B cell (primary cell): Measurements from ENCODE around the gene GSG1L. TPM values are rescaled to one million over a fixed set of nuclear protein-coding genes. Genes with fewer than 3 reads are reported as not detected.

Source experiments
- ATAC-seq: fragments of 200-7000 bp; cut with Tn5 transposase; one replicate; pipeline ENCODE4 v1.10.0; 2021; ENCODE audit warnings: low read depth, mild to moderate bottlenecking, moderate number of reproducible peaks, moderate library complexity
- CTCF ChIA-PET: fragments of 350-600 bp; sonication (Branson Sonifier 250); formaldehyde crosslinking; loops from one replicate; lab custom pipeline; 2021; ENCODE audit warnings: antibody characterized with exemption, inconsistent platforms; lab: Charles Lee
- POLR2A ChIA-PET: fragments of 350-600 bp; sonication (Branson Sonifier 250); formaldehyde crosslinking; loops from one replicate; lab custom pipeline; 2021; ENCODE audit warnings: antibody characterized with exemption; lab: Charles Lee
- DNase-seq: peaks from one replicate; pipeline ENCODE4 v3.0.0; 2013
- H2AFZ ChIP-seq: 2 replicates; pipeline ENCODE4 v1.6.1; 2012; ENCODE audit warnings: mild to moderate bottlenecking, low read depth, low read length; ENCODE audit not compliant: insufficient read depth, poor library complexity, severe bottlenecking
- H3K27ac ChIP-seq, 2 donors: 1 replicate in 1 of 2; 2 replicates in 1 of 2; pipeline ENCODE4 v1.5.1; 2012 to 2013; ENCODE audit warnings: low read length in 2 of 2, mild to moderate bottlenecking in 2 of 2, moderate library complexity in 1 of 2
- H3K27me3 ChIP-seq, 4 experiments: fragments of 200-600 bp in 1 of 4; sonication (generic) in 1 of 4; replicated peaks in 1 of 4; 1 replicate in 2 of 4; 2 replicates in 2 of 4; pipeline versions ENCODE4 v1.6.1 to v1.7.0; 2013 to 2016; ENCODE audit warnings: low read length in 3 of 4, mild to moderate bottlenecking in 2 of 4, mixed read lengths in 1 of 4, moderate library complexity in 1 of 4; ENCODE audit not compliant: insufficient read depth in 4 of 4, control insufficient read depth in 3 of 4; ENCODE audit errors: control extremely low read depth in 1 of 4
- H3K36me3 ChIP-seq, 2 experiments: replicated peaks in 1 of 2; 1 replicate in 1 of 2; 2 replicates in 1 of 2; pipeline versions ENCODE4 v1.6.1 to v1.7.1; 2013; ENCODE audit warnings: low read length in 1 of 2; ENCODE audit not compliant: insufficient read depth in 2 of 2, control insufficient read depth in 1 of 2; ENCODE audit errors: control extremely low read depth in 1 of 2, extremely low read depth in 1 of 2
- H3K4me1 ChIP-seq, 2 donors: fragments of 200-600 bp in 1 of 2; sonication (generic) in 1 of 2; 1 replicate in 1 of 2; 2 replicates in 1 of 2; pipeline versions ENCODE4 v1.5.1 to v1.6.1; 2013 to 2017; ENCODE audit warnings: low read length in 2 of 2; ENCODE audit not compliant: control insufficient read depth in 2 of 2, insufficient read depth in 2 of 2
- H3K4me2 ChIP-seq: replicated peaks from 2 replicates; pipeline ENCODE3; 2012; ENCODE audit warnings: mild to moderate bottlenecking, low read depth, low read length; ENCODE audit not compliant: poor library complexity, severe bottlenecking
- H3K4me3 ChIP-seq, 5 experiments: fragments of 200-600 bp in 1 of 5; sonication (generic) in 1 of 5; 1 replicate in 3 of 5; 2 replicates in 2 of 5; pipeline versions ENCODE4 v1.5.1 to v1.7.0; 2011 to 2016; ENCODE audit warnings: low read length in 4 of 5, mild to moderate bottlenecking in 4 of 5, low read depth in 2 of 5, control low read depth in 1 of 5, moderate library complexity in 1 of 5; ENCODE audit not compliant: insufficient read depth in 1 of 5; ENCODE audit errors: control extremely low read depth in 1 of 5, extremely low read depth in 1 of 5
- H3K79me2 ChIP-seq: fragments of 200-600 bp; sonication (generic); one replicate; pipeline ENCODE4 v1.6.0; 2016; ENCODE audit warnings: low read length; ENCODE audit not compliant: control insufficient read depth, insufficient read depth
- H3K9ac ChIP-seq: fragments of 200-600 bp; sonication (generic); 2 replicates; pipeline ENCODE4 v1.6.1; 2017; ENCODE audit warnings: mild to moderate bottlenecking, low read length, moderate library complexity
- H3K9me3 ChIP-seq, 3 donors: one replicate each; pipeline versions ENCODE4 v1.6.1 to v1.7.1; 2013; ENCODE audit warnings: low read length in 2 of 3; ENCODE audit not compliant: control insufficient read depth in 2 of 3, insufficient read depth in 1 of 3; ENCODE audit errors: control extremely low read depth in 1 of 3
- H4K20me1 ChIP-seq: 2 replicates; pipeline ENCODE4 v1.6.0; 2012; ENCODE audit warnings: mild to moderate bottlenecking, low read length; ENCODE audit not compliant: insufficient read depth, control insufficient read depth, poor library complexity, severe bottlenecking
- H3K27ac Mint-ChIP-seq: one replicate; pipeline ENCODE4 v1.8.0; 2021; ENCODE audit warnings: mixed read lengths
- H3K27me3 Mint-ChIP-seq: one replicate; pipeline ENCODE4 v1.8.0; 2021; ENCODE audit warnings: mixed read lengths
- H3K4me1 Mint-ChIP-seq: one replicate; pipeline ENCODE4 v1.8.0; 2021; ENCODE audit warnings: mixed read lengths
- H3K4me3 Mint-ChIP-seq: one replicate; pipeline ENCODE4 v1.8.0; 2021; ENCODE audit warnings: mixed read lengths
- H3K9me3 Mint-ChIP-seq: one replicate; pipeline ENCODE4 v1.8.0; 2022; ENCODE audit warnings: mixed read lengths; ENCODE audit not compliant: insufficient read depth
- CTCF ChIP-seq: fragments of 200-600 bp; IDR thresholded peaks from one replicate; pipeline ENCODE4 v1.8.0; 2022; ENCODE audit warnings: antibody characterized with exemption, mild to moderate bottlenecking
- EZH2 ChIP-seq: IDR thresholded peaks from 2 replicates; pipeline ENCODE4 v1.6.1; 2012; ENCODE audit warnings: borderline replicate concordance, low read depth, mild to moderate bottlenecking, moderate library complexity, low read length; ENCODE audit not compliant: insufficient read depth, poor library complexity, severe bottlenecking
- WGBS: methylation state at CpG from one replicate; pipeline ENCODE4 v1.1.5; 2013; ENCODE audit warnings: missing lambda C conversion rate; ENCODE audit not compliant: insufficient coverage; 5-methylcytosine and 5-hydroxymethylcytosine counted together
- intact Hi-C: fragments of 100-400 bp; cut with micrococcal nuclease; formaldehyde crosslinking; loops from one replicate; pipeline ENCODE4 v1.10.0; 2022
- polyA plus RNA-seq: library from polyadenylated mRNA; depleted of rRNA; stranded (reverse); fragments of >200 nt; gene quantifications from 2 replicates; pipeline ENCODE4 v1.2.3, GENCODE V29; 2012
- total RNA-seq, 2 donors: library from RNA; stranded (reverse); fragments of 120-200 nt in 1 of 2; gene quantifications; 1 replicate in 1 of 2; 2 replicates in 1 of 2; pipeline versions ENCODE4 v1.2.3 to v1.2.4, GENCODE V29; 2013 to 2022

The GSG1L gene
- total and polyA plus RNA-seq, 2 donors (not counting 1 experiment from before 2014, with no cell fraction given), result 0.01 TPM; not detected in 1

DNA sequence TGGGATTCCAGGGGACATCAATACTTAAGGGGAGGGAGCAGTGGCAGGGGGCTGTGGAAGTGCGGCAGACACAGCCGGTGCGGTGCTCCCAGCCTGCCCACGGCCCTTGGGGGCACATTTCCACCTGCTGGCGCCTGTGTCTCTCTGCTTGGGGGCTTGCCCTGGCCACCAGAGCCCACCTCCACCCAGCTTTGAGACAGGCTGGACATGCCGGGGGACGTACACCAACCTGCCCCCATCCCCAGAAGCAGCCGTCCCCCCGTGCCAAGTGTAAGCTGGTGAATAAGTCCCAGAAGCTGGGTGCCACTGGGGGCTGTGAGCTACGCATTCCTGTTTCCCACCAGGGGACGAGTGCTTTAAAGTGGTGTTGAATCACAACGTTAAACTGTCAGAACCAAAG lies 172.6 kb downstream of the GSG1L start:
- POLR2A ChIA-PET, result no interaction called here

GRCh38 chr16:27890006-27890405 lies 173.5 kb downstream of the GSG1L start:
- Mint-ChIP-seq H3K9me3 (no peaks in the 10 kb centered on the region), H3K4me3 (no peak overlapping the region), H3K4me1 (no peaks in the 10 kb centered on the region), H3K27me3 (peaks cover 28% of the 10 kb centered on the region), H3K27ac (no peak overlapping the region)
- H3K4me3 ChIP-seq, result no peak overlapping the region
- H3K36me3 ChIP-seq, result no peaks in the 10 kb centered on the region
- no peak overlapping the region for H3K4me2 ChIP-seq
- intact Hi-C loops, result no loop called here
- DNase-seq, result no peak
- H3K9me3 ChIP-seq, result peaks cover 0 to under 1% (median 0%) of the 10 kb centered on the region in 3 donors
- no peaks in the 10 kb centered on the region for H4K20me1 ChIP-seq
- H3K27ac ChIP-seq, result no peak overlapping the region
- no peak for ATAC-seq
- H2AFZ ChIP-seq, result no peak overlapping the region
- peaks cover 0 to 10% (median 0%) of the 10 kb centered on the region in 4 experiments for H3K27me3 ChIP-seq
- TF ChIP-seq EZH2, result no peak
- POLR2A ChIA-PET, result no interaction called here
- 82% methylated on average over 6 of the region's 6 CpGs for WGBS
- no peaks in the 10 kb centered on the region for H3K79me2 ChIP-seq
- H3K9ac ChIP-seq, result no peak overlapping the region
- CTCF ChIA-PET, result no interaction called here
- no peaks in the 10 kb centered on the region for H3K4me1 ChIP-seq

More for the DNA sequence above, 172.6 kb downstream of the GSG1L start:
- no peaks in the 10 kb centered on the region for H3K4me1 ChIP-seq
- H3K27ac ChIP-seq, result no peak overlapping the region
- no peak overlapping the region for H3K4me2 ChIP-seq
- intact Hi-C loops, result no loop called here
- no peak overlapping the region for H3K9ac ChIP-seq
- Mint-ChIP-seq H3K4me3 (no peak overlapping the region), H3K27ac (no peak overlapping the region), H3K27me3 (peaks cover 31% of the 10 kb centered on the region), H3K9me3 (no peaks in the 10 kb centered on the region), H3K4me1 (no peaks in the 10 kb centered on the region)
- no peak overlapping the region for H2AFZ ChIP-seq
- no peak overlapping the region for H3K4me3 ChIP-seq
- WGBS, result 60% methylated on average over 8 of the region's 12 CpGs
- ATAC-seq (no peak), DNase-seq (no peak)
- TF ChIP-seq EZH2, result no peak
- no peak for TF ChIP-seq CTCF
- H3K36me3 ChIP-seq, result no peaks in the 10 kb centered on the region
- H3K9me3 ChIP-seq, result no peaks in the 10 kb centered on the region
- H3K27me3 ChIP-seq, result peaks cover 0 to 10% (median 0%) of the 10 kb centered on the region in 4 experiments
- no peaks in the 10 kb centered on the region for H3K79me2 ChIP-seq
- no peaks in the 10 kb centered on the region for H4K20me1 ChIP-seq
- CTCF ChIA-PET, result no interaction called here
